Measurements from ENCODE around the gene CCNY.

CCNY gene

GRCh38 chr10:35334297-35334696 lies 2.0 kb upstream of the CCNY start:
- TF ChIP-seq, protein P1, sequence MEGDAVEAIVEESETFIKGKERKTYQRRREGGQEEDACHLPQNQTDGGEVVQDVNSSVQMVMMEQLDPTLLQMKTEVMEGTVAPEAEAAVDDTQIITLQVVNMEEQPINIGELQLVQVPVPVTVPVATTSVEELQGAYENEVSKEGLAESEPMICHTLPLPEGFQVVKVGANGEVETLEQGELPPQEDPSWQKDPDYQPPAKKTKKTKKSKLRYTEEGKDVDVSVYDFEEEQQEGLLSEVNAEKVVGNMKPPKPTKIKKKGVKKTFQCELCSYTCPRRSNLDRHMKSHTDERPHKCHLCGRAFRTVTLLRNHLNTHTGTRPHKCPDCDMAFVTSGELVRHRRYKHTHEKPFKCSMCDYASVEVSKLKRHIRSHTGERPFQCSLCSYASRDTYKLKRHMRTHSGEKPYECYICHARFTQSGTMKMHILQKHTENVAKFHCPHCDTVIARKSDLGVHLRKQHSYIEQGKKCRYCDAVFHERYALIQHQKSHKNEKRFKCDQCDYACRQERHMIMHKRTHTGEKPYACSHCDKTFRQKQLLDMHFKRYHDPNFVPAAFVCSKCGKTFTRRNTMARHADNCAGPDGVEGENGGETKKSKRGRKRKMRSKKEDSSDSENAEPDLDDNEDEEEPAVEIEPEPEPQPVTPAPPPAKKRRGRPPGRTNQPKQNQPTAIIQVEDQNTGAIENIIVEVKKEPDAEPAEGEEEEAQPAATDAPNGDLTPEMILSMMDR (IDR thresholded peaks at IDR 0.05) = no peak
- no peak overlapping the region for H3K27ac ChIP-seq
- no peak for DNase-seq (ENCODE audit: low spot score)
- peak overlapping the region; percentile 98 for H3K4me3 ChIP-seq

DNA sequence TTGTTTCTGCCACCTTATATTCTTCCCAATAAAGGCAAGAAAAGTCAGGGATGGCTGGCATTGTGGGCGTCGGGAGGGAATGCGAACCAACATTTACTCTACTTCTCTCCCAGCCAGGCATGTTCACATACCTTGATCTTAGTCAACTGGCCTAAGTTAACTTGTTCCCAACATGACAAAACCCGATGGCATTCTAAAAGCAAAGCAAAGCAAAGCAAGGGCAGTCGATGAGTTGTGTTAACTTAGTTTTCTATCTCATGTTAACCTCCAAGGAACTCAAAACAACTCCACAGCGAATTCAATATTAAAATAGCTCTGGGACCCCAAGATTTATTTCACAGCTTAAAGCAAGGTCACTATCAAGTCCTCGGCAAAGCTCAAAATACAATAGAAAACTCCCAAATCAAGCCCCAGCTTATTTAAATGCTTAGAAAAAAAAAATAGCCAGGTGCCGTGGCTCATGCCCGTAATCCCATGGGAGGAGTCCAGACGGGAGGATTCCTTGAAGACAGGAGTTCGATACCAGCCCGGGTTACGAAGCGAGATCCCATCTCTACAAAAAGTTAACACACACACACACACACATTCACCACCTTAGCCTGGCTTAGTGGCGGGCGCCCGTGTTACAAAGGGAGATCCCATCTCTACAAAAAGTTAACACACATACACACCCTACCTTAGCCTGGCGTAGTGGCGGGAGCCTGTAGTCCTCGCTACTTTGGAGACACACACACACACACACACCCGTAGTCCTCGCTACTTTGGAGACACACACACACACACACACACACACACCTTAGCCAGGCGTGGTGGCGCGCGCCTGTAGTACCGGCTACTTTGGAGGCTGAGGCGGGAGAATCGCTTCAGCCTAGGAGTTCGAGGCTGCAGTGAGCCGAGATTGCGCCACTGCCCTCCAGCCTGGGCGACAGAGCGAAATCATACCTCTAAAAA lies 901 bp upstream of the CCNY start:
- no peak for DNase-seq (ENCODE audit: low spot score)
- H3K27ac ChIP-seq = peak overlapping the region; percentile 72 to 90
- H3K4me3 ChIP-seq = peak overlapping the region; percentile 98

GRCh38 chr10:35336921-35337823 lies 863 bp downstream of the CCNY start:
- DNase-seq (ENCODE audit: low spot score) = peak; percentile 78
- TF ChIP-seq, protein P1 (IDR thresholded peaks at IDR 0.05) = no peak
- Histone ChIP-seq H3K4me3 (peak overlapping the region; percentile 98), H3K27ac (peak overlapping the region; percentile 16 to 90)

More for the DNA sequence above, 901 bp upstream of the CCNY start:
- TF ChIP-seq, protein P1 (IDR thresholded peaks at IDR 0.05) = no peak

DNA sequence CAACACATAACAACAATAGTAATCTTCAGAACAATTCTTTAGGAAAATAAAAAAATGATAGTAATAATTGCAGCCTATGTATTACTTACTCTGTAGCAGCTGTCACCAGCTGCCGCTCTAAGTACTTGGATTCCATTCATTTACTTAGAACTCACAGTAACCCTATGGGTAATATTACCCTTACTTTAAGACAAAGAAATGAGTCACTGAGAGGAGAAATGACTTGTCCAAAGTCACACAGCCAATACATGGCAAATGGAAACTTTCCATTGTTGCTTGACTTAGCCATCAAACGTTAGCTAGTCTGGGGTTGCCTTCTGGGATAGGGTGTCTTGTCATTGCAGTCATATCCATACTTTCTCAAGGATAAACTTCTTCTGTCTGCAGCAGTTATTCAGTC lies 3.6 kb downstream of the CCNY start:
- Histone ChIP-seq H3K27ac (no peak overlapping the region), H3K4me3 (no peak overlapping the region)
- DNase-seq (ENCODE audit: low spot score) = no peak
- TF ChIP-seq, protein P1 (IDR thresholded peaks at IDR 0.05) = no peak

DNA sequence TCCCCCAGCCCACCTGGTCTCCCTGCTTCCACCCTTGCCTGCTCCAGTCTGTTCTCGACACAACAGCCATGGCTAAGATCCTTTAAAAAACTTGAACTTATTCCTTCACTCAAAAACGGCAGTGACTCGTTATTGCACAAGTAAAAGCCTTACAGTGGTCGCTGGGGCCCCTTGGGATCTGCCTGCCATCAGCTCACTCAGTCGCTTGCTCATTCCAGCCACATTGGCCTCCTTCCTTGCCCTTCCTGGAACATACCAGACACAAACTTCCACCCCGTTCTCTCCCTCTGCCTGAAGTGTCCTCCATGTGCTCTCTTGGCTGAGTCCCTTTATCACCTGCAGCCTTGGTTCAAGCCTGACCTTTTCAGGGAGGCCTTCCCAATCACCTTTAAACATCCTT lies 4.7 kb downstream of the CCNY start:
- no peak for DNase-seq (ENCODE audit: low spot score)
- Histone ChIP-seq H3K27ac (peak overlapping the region in 1 of 2 donors; percentile 9), H3K4me3 (peak overlapping the region; percentile 32)
- TF ChIP-seq, protein P1 (IDR thresholded peaks at IDR 0.05) = no peak

DNA sequence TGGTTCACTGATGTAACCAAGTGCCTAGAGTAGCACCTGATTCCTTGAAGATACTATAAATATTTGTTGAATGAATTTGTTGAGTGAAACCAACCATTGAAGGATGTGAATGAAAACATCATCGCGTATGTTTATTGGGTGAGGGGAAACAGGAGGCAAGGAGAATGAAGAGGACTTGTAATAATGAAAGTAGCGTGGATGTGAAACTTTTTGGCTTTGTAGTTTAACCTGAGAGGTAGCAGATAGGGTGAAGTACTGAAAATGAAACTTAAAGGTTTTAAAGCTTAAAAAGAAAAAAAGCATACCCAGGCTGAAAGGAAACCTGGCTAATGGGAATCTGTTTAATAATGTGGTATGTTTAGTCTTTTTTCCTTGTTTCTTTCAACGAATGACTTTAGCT lies 5.2 kb downstream of the CCNY start:
- TF ChIP-seq, protein P1 (IDR thresholded peaks at IDR 0.05) = no peak
- no peak for DNase-seq (ENCODE audit: low spot score)
- no peak overlapping the region for H3K4me3 ChIP-seq
- H3K27ac ChIP-seq = no peak overlapping the region
